Thyroid gland (tissue), 4 donors: ENCODE measurements around the gene C2CD2L.

Experiments
- POLR2A ChIP-seq, 2 donors: fragments of 450-650 bp; IDR thresholded peaks; one replicate each; pipeline ENCODE4 v1.6.1; 2017; ENCODE audit warnings: antibody characterized with exemption in 2 of 2, mild to moderate bottlenecking in 2 of 2, moderate library complexity in 1 of 2
- TF ChIP-seq, protein P1 (sequence below), 6 experiments: fragments of 200-600 bp in 3 of 6; fragments of 450-650 bp in 3 of 6; sonication (generic) in 3 of 6; IDR thresholded peaks; one replicate each; pipeline ENCODE4 v1.5.1; 2016 to 2019; ENCODE audit warnings: antibody characterized with exemption in 6 of 6, mild to moderate bottlenecking in 2 of 6, inconsistent platforms in 1 of 6, moderate library complexity in 1 of 6

DNA sequence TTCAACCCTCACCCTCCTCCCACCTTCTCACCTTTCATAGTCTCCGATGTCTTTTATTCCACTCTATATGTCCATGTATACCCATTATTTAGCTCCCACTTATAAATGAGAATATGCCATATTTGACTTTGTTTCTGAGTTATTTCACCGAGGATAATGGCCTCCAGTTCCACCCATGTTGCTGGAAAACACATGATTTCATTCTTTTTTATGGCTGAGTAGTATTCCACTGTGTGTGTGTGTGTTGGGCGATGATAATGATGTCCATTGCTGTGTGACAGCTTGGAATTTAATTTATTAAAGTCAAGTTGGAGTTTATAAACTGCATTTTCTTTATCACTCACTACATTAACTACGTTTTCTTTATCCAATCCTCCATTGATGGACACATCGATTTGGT is 11.1 kb downstream of the C2CD2L start:
- TF ChIP-seq, protein P1, sequence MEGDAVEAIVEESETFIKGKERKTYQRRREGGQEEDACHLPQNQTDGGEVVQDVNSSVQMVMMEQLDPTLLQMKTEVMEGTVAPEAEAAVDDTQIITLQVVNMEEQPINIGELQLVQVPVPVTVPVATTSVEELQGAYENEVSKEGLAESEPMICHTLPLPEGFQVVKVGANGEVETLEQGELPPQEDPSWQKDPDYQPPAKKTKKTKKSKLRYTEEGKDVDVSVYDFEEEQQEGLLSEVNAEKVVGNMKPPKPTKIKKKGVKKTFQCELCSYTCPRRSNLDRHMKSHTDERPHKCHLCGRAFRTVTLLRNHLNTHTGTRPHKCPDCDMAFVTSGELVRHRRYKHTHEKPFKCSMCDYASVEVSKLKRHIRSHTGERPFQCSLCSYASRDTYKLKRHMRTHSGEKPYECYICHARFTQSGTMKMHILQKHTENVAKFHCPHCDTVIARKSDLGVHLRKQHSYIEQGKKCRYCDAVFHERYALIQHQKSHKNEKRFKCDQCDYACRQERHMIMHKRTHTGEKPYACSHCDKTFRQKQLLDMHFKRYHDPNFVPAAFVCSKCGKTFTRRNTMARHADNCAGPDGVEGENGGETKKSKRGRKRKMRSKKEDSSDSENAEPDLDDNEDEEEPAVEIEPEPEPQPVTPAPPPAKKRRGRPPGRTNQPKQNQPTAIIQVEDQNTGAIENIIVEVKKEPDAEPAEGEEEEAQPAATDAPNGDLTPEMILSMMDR (IDR thresholded peaks at IDR 0.05), result no peak
- no peak for TF ChIP-seq POLR2A (IDR thresholded peaks at IDR 0.05)
